GM21619 (cell line): ENCODE measurements around the gene C19orf81.
"Not testable (repeated sequence)": the region's sequence is repeated elsewhere in the genome, so short reads cannot be mapped to it uniquely, and the experiment has no call there.

ENCODE experiments used
- ATAC-seq: cut with Tn5 transposase; IDR thresholded peaks from one replicate; pipeline ENCODE4 v1.9.1; 2021; ENCODE audit not compliant: unreplicated experiment

The C19orf81 gene

GRCh38 chr19:50649433-50650391, at the start of gene C19orf81:
C19orf81 (plus strand) TSS chr19:50649445; CDS start chr19:50649445, 0 bp downstream.
- no peak for ATAC-seq

- ATAC-seq = no peak
Observed at GRCh38 chr19:50601407-50602088, 47.7 kb upstream of the C19orf81 start.

- no peak for ATAC-seq
Observed at GRCh38 chr19:50602089-50602422, 47.2 kb upstream of the C19orf81 start.

- no peak for ATAC-seq
Observed at GRCh38 chr19:50602496-50602895, 46.7 kb upstream of the C19orf81 start.

GRCh38 chr19:50602935-50603334, 46.3 kb upstream of the C19orf81 start:
- ATAC-seq = no peak

GRCh38 chr19:50604264-50605073, 44.8 kb upstream of the C19orf81 start:
- ATAC-seq = not testable (repeated sequence)

GRCh38 chr19:50606059-50606836, 43.0 kb upstream of the C19orf81 start:
- ATAC-seq = not testable (repeated sequence)

- no peak for ATAC-seq
Observed at GRCh38 chr19:50607388-50607787, 41.9 kb upstream of the C19orf81 start.

GRCh38 chr19:50607874-50608785, 41.1 kb upstream of the C19orf81 start:
- no peak for ATAC-seq

GRCh38 chr19:50612504-50613404, 36.5 kb upstream of the C19orf81 start:
- ATAC-seq = not testable (repeated sequence)

GRCh38 chr19:50618379-50618778, 30.9 kb upstream of the C19orf81 start:
- ATAC-seq = not testable (repeated sequence)

GRCh38 chr19:50619184-50619583, 30.1 kb upstream of the C19orf81 start:
- ATAC-seq = not testable (repeated sequence)

GRCh38 chr19:50620394-50620906, 28.8 kb upstream of the C19orf81 start:
- ATAC-seq = not testable (repeated sequence)

GRCh38 chr19:50624949-50625600, 24.2 kb upstream of the C19orf81 start:
- ATAC-seq = no peak

GRCh38 chr19:50626011-50626410, 23.2 kb upstream of the C19orf81 start:
- ATAC-seq = no peak

GRCh38 chr19:50626795-50627194, 22.4 kb upstream of the C19orf81 start:
- no peak for ATAC-seq

- ATAC-seq = no peak
Observed at GRCh38 chr19:50628146-50628545, 21.1 kb upstream of the C19orf81 start.

- ATAC-seq = no peak
Observed at GRCh38 chr19:50628551-50628950, 20.7 kb upstream of the C19orf81 start.
